ENCODE results near the gene BMP15. TPM values are rescaled to one million over a fixed set of nuclear protein-coding genes. Genes with fewer than 3 reads are reported as not detected.

Gene BMP15
- total and polyA plus RNA-seq, 2 donors (not counting 1 experiment from before 2014, with no cell fraction given), result not detected

DNA sequence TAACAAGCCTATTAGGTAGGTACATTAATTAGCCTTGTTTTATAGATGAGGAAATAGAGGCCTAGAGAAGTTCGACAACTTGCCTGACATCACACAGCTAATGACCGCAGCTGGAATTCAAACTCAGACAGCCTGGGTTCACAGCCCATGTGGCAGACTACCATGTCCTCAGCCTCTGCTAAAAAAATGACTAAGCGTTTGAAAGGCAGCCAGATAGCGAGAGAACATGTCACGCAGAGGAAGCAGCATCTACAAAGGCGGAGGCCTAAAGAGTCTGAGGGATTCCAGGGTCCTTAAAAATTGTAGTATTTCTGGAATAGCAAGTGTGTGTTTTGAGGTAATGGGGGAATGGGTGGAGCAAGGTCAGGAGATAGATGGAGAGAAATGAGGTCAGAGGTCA lies 33.2 kb upstream of the BMP15 start:
- H3K9me3 Mint-ChIP-seq (ENCODE audit: insufficient read depth), result no peaks in the 10 kb centered on the region
- ATAC-seq (ENCODE audit: low read depth), result no peak
- POLR2A ChIA-PET, result no interaction called here
- DNase-seq, result no peak
- WGBS (ENCODE audit: insufficient coverage), result no CpG with 5 or more reads among the region's 6 CpGs
- H3K27me3 ChIP-seq (replicated peaks in 1 of 4; ENCODE audit: control extremely low read depth in 1 of 4, control insufficient read depth in 3 of 4, insufficient read depth in 4 of 4, low read length in 3 of 4), result no peaks in the 10 kb centered on the region
- no peaks in the 10 kb centered on the region for H3K4me1 Mint-ChIP-seq
- H2AFZ ChIP-seq (ENCODE audit: insufficient read depth, low read depth, low read length, poor library complexity, severe bottlenecking), result no peak overlapping the region
- no peak overlapping the region for H3K27ac Mint-ChIP-seq
- H3K4me3 Mint-ChIP-seq, result no peak overlapping the region
- TF ChIP-seq, protein P1, sequence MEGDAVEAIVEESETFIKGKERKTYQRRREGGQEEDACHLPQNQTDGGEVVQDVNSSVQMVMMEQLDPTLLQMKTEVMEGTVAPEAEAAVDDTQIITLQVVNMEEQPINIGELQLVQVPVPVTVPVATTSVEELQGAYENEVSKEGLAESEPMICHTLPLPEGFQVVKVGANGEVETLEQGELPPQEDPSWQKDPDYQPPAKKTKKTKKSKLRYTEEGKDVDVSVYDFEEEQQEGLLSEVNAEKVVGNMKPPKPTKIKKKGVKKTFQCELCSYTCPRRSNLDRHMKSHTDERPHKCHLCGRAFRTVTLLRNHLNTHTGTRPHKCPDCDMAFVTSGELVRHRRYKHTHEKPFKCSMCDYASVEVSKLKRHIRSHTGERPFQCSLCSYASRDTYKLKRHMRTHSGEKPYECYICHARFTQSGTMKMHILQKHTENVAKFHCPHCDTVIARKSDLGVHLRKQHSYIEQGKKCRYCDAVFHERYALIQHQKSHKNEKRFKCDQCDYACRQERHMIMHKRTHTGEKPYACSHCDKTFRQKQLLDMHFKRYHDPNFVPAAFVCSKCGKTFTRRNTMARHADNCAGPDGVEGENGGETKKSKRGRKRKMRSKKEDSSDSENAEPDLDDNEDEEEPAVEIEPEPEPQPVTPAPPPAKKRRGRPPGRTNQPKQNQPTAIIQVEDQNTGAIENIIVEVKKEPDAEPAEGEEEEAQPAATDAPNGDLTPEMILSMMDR (IDR thresholded peaks at IDR 0.05), result no peak
- TF ChIP-seq EZH2 (IDR thresholded peaks at IDR 0.05; ENCODE audit: borderline replicate concordance, insufficient read depth, low read depth, low read length, poor library complexity, severe bottlenecking), result no peak
- intact Hi-C loops (cut with micrococcal nuclease), result no loop called here
- no peaks in the 10 kb centered on the region for H4K20me1 ChIP-seq (ENCODE audit: control insufficient read depth, insufficient read depth, low read length, poor library complexity, severe bottlenecking)
- no peaks in the 10 kb centered on the region for H3K27me3 Mint-ChIP-seq
- no peak overlapping the region for H3K4me3 ChIP-seq (ENCODE audit: control extremely low read depth in 1 of 5, extremely low read depth in 1 of 5, insufficient read depth in 1 of 5, low read depth in 2 of 5, low read length in 4 of 5)
- CTCF ChIA-PET, result no interaction called here
- H3K79me2 ChIP-seq (ENCODE audit: control insufficient read depth, insufficient read depth, low read length), result no peaks in the 10 kb centered on the region
- H3K27ac ChIP-seq (ENCODE audit: low read length in 2 of 2), result no peak overlapping the region
- no peaks in the 10 kb centered on the region for H3K36me3 ChIP-seq (replicated peaks in 1 of 2; ENCODE audit: control extremely low read depth in 1 of 2, control insufficient read depth in 1 of 2, extremely low read depth in 1 of 2, insufficient read depth in 2 of 2, low read length in 1 of 2)
- H3K9me3 ChIP-seq (ENCODE audit: control extremely low read depth in 1 of 3, control insufficient read depth in 2 of 3, insufficient read depth in 1 of 3, low read length in 2 of 3), result no peaks in the 10 kb centered on the region
- H3K4me1 ChIP-seq (ENCODE audit: control insufficient read depth in 2 of 2, insufficient read depth in 2 of 2, low read length in 2 of 2), result no peaks in the 10 kb centered on the region
- H3K9ac ChIP-seq (ENCODE audit: low read length), result no peak overlapping the region
- no peak overlapping the region for H3K4me2 ChIP-seq (replicated peaks; ENCODE audit: low read depth, low read length, poor library complexity, severe bottlenecking)

DNA sequence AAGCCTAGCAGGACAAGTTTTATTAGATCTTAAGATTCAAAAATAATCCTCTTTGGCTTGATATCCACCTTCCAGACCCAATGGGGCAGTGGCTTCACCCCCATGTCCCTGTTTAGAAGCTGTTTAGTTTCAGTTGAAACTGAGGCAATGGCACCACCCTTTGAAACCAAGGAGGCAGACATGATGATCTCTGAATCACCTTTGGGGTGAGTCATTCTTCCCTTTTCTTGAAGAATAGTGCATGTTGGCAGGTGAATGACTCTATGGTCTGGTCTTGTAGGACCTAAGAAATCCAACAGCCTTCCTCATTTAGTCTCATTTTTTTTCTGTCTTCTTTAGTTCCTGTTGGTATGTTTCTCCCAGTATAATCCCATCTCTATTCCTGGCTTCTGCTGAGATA lies 29.5 kb upstream of the BMP15 start:
- no peak overlapping the region for H3K4me3 ChIP-seq (ENCODE audit: control extremely low read depth in 1 of 5, extremely low read depth in 1 of 5, insufficient read depth in 1 of 5, low read depth in 2 of 5, low read length in 4 of 5)
- H2AFZ ChIP-seq (ENCODE audit: insufficient read depth, low read depth, low read length, poor library complexity, severe bottlenecking), result no peak overlapping the region
- H3K79me2 ChIP-seq (ENCODE audit: control insufficient read depth, insufficient read depth, low read length), result no peaks in the 10 kb centered on the region
- TF ChIP-seq, protein P1 (IDR thresholded peaks at IDR 0.05), result no peak
- no peak for TF ChIP-seq EZH2 (IDR thresholded peaks at IDR 0.05; ENCODE audit: borderline replicate concordance, insufficient read depth, low read depth, low read length, poor library complexity, severe bottlenecking)
- Mint-ChIP-seq H3K9me3 (ENCODE audit: insufficient read depth) (no peaks in the 10 kb centered on the region), H3K27me3 (no peaks in the 10 kb centered on the region), H3K27ac (no peak overlapping the region), H3K4me1 (no peaks in the 10 kb centered on the region), H3K4me3 (no peak overlapping the region)
- H3K4me1 ChIP-seq (ENCODE audit: control insufficient read depth in 2 of 2, insufficient read depth in 2 of 2, low read length in 2 of 2), result no peaks in the 10 kb centered on the region
- H4K20me1 ChIP-seq (ENCODE audit: control insufficient read depth, insufficient read depth, low read length, poor library complexity, severe bottlenecking), result no peaks in the 10 kb centered on the region
- DNase-seq, result no peak
- ChIA-PET CTCF (no interaction called here), POLR2A (no interaction called here)
- no peak for ATAC-seq (ENCODE audit: low read depth)
- no peak overlapping the region for H3K9ac ChIP-seq (ENCODE audit: low read length)
- H3K27ac ChIP-seq (ENCODE audit: low read length in 2 of 2), result no peak overlapping the region
- no peaks in the 10 kb centered on the region for H3K36me3 ChIP-seq (replicated peaks in 1 of 2; ENCODE audit: control extremely low read depth in 1 of 2, control insufficient read depth in 1 of 2, extremely low read depth in 1 of 2, insufficient read depth in 2 of 2, low read length in 1 of 2)
- H3K27me3 ChIP-seq (replicated peaks in 1 of 4; ENCODE audit: control extremely low read depth in 1 of 4, control insufficient read depth in 3 of 4, insufficient read depth in 4 of 4, low read length in 3 of 4), result no peaks in the 10 kb centered on the region
- no peak overlapping the region for H3K4me2 ChIP-seq (replicated peaks; ENCODE audit: low read depth, low read length, poor library complexity, severe bottlenecking)
- intact Hi-C loops (cut with micrococcal nuclease), result no loop called here
- no peaks in the 10 kb centered on the region for H3K9me3 ChIP-seq (ENCODE audit: control extremely low read depth in 1 of 3, control insufficient read depth in 2 of 3, insufficient read depth in 1 of 3, low read length in 2 of 3)
